Esophagus squamous epithelium (tissue), 4 donors: ENCODE measurements around the gene PTPRD.

ENCODE experiments used
- CTCF ChIP-seq, 6 experiments: fragments of 450-650 bp in 4 of 6; fragments of 200-600 bp in 2 of 6; sonication (generic) in 2 of 6; IDR thresholded peaks; one replicate each; pipeline ENCODE4 v1.5.1; 2016 to 2019; ENCODE audit warnings: antibody characterized with exemption in 6 of 6, mild to moderate bottlenecking in 4 of 6, moderate library complexity in 4 of 6
- POLR2A ChIP-seq, 4 donors: fragments of 450-650 bp; IDR thresholded peaks; one replicate each; pipeline ENCODE4 v1.6.1; 2017; ENCODE audit warnings: antibody characterized with exemption in 4 of 4, mild to moderate bottlenecking in 4 of 4, moderate library complexity in 3 of 4

GRCh38 chr9:8905731-8906130 lies 1707.1 kb downstream of the PTPRD start:
- TF ChIP-seq CTCF (IDR thresholded peaks at IDR 0.05) (no peak), POLR2A (IDR thresholded peaks at IDR 0.05) (no peak)
